Measurements from ENCODE around the gene LRRC47. TPM values are rescaled to one million over a fixed set of nuclear protein-coding genes. Genes with fewer than 3 reads are reported as not detected.

Gene LRRC47
- total and polyA plus RNA-seq, 2 of the 13 experiments (the other 11 are each of a cell fraction or from before 2014, with no cell fraction given), result 18.3 to 52.5 TPM

DNA sequence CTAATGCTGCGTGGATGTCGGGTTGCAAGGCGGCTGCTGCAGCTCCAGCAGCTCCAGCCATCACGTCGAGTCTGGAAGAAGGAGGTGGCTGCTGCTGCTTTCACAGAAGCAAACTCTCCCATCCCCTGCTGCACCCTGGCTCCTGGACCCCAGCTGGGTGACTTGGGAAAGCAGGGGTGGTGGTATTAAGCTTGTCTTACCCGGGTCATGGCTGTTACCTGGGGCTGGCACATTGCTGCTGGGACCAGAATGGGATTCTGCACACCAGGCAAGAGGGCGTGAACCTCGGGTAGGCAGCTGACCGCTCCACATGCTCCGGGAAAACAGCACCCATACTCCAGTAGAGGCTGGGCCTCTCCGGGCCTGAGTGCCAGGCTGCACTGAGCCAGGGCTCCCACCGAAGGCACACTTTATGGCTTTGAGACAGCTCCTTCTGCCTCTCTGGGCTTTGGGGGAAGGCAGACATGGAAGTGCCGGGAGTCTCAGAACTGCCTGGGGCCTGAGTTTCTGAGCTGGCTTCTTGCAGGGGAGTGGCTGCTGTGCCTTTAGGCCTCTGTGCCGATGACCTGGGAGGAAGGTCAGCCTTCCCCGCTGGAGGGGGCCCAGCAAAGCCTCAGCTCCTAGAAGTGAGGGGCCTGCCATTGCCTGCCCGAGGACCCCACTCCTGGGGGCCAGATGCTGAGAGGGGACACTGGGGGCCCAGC lies 22.6 kb downstream of the LRRC47 start (continued):
- TF ChIP-seq MEF2D (CRISPR knock-in tag; IDR thresholded peaks at IDR 0.05) (no peak), KLF6 (CRISPR knock-in tag; IDR thresholded peaks at IDR 0.05) (no peak), ELF4 (CRISPR knock-in tag; IDR thresholded peaks at IDR 0.05; ENCODE audit: borderline replicate concordance) (no peak), ZNF292 (CRISPR knock-in tag; IDR thresholded peaks at IDR 0.05; ENCODE audit: borderline replicate concordance, low read depth) (0 out of 2 replicates have a peak, but pooled peaks have one; percentile 24), SP5 (CRISPR knock-in tag; IDR thresholded peaks at IDR 0.05; ENCODE audit: borderline replicate concordance, low read depth) (0 out of 2 replicates have a peak, but pooled peaks have one; percentile 32), ZNF3 (CRISPR knock-in tag; IDR thresholded peaks at IDR 0.05) (no peak), KDM4B (CRISPR knock-in tag; IDR thresholded peaks at IDR 0.05) (no peak), GABPB1 (CRISPR knock-in tag; IDR thresholded peaks at IDR 0.05) (0 out of 2 replicates have a peak, but pooled peaks have one; percentile 26), ZNF878 (CRISPR knock-in tag; IDR thresholded peaks at IDR 0.05) (no peak), TMF1 (CRISPR knock-in tag; IDR thresholded peaks at IDR 0.05; ENCODE audit: low read depth) (no peak), GATAD1 (CRISPR knock-in tag; IDR thresholded peaks at IDR 0.05) (no peak), MAZ (IDR thresholded peaks at IDR 0.05; ENCODE audit: borderline replicate concordance, low read depth, low read length) (no peak), MAZ (CRISPR knock-in tag; IDR thresholded peaks at IDR 0.05; ENCODE audit: low read depth) (0 out of 2 replicates have a peak, but pooled peaks have one; percentile 5), AKAP8 (CRISPR knock-in tag; IDR thresholded peaks at IDR 0.05) (0 out of 2 replicates have a peak, but pooled peaks have one; percentile 17), FOXA3 (CRISPR knock-in tag; IDR thresholded peaks at IDR 0.05) (0 out of 2 replicates have a peak, but pooled peaks have one; percentile 2), NRL (CRISPR knock-in tag; IDR thresholded peaks at IDR 0.05; ENCODE audit: borderline replicate concordance) (peak; percentile 66)
- TF ChIP-seq, protein P1, sequence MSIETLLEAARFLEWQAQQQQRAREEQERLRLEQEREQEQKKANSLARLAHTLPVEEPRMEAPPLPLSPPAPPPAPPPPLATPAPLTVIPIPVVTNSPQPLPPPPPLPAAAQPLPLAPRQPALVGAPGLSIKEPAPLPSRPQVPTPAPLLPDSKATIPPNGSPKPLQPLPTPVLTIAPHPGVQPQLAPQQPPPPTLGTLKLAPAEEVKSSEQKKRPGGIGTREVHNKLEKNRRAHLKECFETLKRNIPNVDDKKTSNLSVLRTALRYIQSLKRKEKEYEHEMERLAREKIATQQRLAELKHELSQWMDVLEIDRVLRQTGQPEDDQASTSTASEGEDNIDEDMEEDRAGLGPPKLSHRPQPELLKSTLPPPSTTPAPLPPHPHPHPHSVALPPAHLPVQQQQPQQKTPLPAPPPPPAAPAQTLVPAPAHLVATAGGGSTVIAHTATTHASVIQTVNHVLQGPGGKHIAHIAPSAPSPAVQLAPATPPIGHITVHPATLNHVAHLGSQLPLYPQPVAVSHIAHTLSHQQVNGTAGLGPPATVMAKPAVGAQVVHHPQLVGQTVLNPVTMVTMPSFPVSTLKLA (IDR thresholded peaks at IDR 0.05), result no peak
- TF ChIP-seq, protein P2, sequence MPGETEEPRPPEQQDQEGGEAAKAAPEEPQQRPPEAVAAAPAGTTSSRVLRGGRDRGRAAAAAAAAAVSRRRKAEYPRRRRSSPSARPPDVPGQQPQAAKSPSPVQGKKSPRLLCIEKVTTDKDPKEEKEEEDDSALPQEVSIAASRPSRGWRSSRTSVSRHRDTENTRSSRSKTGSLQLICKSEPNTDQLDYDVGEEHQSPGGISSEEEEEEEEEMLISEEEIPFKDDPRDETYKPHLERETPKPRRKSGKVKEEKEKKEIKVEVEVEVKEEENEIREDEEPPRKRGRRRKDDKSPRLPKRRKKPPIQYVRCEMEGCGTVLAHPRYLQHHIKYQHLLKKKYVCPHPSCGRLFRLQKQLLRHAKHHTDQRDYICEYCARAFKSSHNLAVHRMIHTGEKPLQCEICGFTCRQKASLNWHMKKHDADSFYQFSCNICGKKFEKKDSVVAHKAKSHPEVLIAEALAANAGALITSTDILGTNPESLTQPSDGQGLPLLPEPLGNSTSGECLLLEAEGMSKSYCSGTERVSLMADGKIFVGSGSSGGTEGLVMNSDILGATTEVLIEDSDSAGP (CRISPR knock-in tag; IDR thresholded peaks at IDR 0.05; ENCODE audit: borderline replicate concordance), result peak; percentile 41
- TF ChIP-seq, protein P3, sequence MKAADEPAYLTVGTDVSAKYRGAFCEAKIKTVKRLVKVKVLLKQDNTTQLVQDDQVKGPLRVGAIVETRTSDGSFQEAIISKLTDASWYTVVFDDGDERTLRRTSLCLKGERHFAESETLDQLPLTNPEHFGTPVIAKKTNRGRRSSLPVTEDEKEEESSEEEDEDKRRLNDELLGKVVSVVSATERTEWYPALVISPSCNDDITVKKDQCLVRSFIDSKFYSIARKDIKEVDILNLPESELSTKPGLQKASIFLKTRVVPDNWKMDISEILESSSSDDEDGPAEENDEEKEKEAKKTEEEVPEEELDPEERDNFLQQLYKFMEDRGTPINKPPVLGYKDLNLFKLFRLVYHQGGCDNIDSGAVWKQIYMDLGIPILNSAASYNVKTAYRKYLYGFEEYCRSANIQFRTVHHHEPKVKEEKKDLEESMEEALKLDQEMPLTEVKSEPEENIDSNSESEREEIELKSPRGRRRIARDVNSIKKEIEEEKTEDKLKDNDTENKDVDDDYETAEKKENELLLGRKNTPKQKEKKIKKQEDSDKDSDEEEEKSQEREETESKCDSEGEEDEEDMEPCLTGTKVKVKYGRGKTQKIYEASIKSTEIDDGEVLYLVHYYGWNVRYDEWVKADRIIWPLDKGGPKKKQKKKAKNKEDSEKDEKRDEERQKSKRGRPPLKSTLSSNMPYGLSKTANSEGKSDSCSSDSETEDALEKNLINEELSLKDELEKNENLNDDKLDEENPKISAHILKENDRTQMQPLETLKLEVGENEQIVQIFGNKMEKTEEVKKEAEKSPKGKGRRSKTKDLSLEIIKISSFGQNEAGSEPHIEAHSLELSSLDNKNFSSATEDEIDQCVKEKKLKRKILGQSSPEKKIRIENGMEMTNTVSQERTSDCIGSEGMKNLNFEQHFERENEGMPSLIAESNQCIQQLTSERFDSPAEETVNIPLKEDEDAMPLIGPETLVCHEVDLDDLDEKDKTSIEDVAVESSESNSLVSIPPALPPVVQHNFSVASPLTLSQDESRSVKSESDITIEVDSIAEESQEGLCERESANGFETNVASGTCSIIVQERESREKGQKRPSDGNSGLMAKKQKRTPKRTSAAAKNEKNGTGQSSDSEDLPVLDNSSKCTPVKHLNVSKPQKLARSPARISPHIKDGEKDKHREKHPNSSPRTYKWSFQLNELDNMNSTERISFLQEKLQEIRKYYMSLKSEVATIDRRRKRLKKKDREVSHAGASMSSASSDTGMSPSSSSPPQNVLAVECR (CRISPR knock-in tag; IDR thresholded peaks at IDR 0.05; ENCODE audit: borderline replicate concordance), result peak; percentile 45; the same call in 1 of the 2 replicates
- TF ChIP-seq, protein P4, sequence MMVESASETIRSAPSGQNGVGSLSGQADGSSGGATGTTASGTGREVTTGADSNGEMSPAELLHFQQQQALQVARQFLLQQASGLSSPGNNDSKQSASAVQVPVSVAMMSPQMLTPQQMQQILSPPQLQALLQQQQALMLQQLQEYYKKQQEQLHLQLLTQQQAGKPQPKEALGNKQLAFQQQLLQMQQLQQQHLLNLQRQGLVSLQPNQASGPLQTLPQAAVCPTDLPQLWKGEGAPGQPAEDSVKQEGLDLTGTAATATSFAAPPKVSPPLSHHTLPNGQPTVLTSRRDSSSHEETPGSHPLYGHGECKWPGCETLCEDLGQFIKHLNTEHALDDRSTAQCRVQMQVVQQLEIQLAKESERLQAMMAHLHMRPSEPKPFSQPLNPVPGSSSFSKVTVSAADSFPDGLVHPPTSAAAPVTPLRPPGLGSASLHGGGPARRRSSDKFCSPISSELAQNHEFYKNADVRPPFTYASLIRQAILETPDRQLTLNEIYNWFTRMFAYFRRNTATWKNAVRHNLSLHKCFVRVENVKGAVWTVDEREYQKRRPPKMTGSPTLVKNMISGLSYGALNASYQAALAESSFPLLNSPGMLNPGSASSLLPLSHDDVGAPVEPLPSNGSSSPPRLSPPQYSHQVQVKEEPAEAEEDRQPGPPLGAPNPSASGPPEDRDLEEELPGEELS (CRISPR knock-in tag; IDR thresholded peaks at IDR 0.05), result peak; percentile 23; the same call in 1 of the 2 replicates
